Measurements from ENCODE around the gene CAMKK1.

The CAMKK1 gene

DNA sequence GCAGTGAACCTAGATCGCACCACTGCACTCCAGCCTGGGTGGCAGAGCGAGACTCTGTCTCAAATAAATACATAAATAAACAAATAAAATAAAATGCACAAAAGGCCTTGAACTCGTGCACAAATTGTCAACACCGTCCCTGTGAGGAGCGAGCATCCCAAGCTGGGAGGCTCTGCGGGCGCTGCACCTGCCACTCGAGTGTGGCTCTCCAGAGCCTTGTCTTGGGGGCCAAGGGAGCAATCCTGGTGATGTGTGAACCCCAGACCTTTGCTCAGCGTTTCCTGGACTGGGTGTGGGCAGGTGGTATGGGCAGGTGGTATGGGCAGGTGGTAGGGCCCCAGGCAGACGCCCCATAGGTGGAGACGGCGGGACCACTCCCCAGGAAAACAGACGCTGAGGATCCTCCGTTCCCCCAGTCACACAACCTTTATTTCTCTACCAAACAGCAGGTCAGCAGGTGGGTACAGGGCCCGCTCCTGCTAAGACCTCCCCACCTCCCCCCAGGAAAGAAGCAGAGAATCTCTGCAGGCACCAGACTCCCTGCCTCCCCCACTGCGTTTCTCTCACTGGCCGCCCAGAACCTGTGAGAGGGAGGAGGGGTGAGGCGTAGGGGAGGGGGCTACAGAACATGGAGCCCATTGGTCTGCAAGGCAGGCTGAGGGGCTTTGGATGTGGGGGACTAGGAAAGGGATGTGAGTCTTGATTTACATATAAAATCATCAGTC, 30.8 kb upstream of the CAMKK1 start:
- H3K9me3 ChIP-seq (ENCODE audit: insufficient read depth, low read depth, low read length): no peaks in the 10 kb centered on the region
- H3K9ac ChIP-seq (ENCODE audit: low read depth, low read length, poor library complexity, severe bottlenecking): no peak overlapping the region
- H3K27me3 ChIP-seq (ENCODE audit: insufficient read depth, low read length, poor library complexity, severe bottlenecking): no peaks in the 10 kb centered on the region
- H2AFZ ChIP-seq (ENCODE audit: low read length): no peak overlapping the region
- peaks cover 35% of the 10 kb centered on the region; the same call in 1 of the 2 replicates for H3K36me3 ChIP-seq (ENCODE audit: insufficient read depth, low read length)
- peaks cover 10% of the 10 kb centered on the region for H3K4me1 ChIP-seq (ENCODE audit: insufficient read depth, low read length, poor library complexity, severe bottlenecking)
- H4K20me1 ChIP-seq (ENCODE audit: insufficient read depth, low read length, poor library complexity, severe bottlenecking): no peaks in the 10 kb centered on the region
- no peak overlapping the region for H3K4me3 ChIP-seq (ENCODE audit: low read length, poor library complexity, severe bottlenecking)
- no peaks in the 10 kb centered on the region for H3F3A ChIP-seq (ENCODE audit: low read depth)
- H3K9me2 ChIP-seq (replicated peaks; ENCODE audit: low read depth, low read length): no peaks in the 10 kb centered on the region
- H3K4me2 ChIP-seq (ENCODE audit: low read depth, low read length, poor library complexity, severe bottlenecking): no peak overlapping the region
- peaks cover 3% of the 10 kb centered on the region; the same call in 1 of the 2 replicates for H3K79me2 ChIP-seq (ENCODE audit: insufficient read depth, low read length)
- no peak for TF ChIP-seq EZH2phosphoT487 (IDR thresholded peaks at IDR 0.05; ENCODE audit: borderline replicate concordance)
- TF ChIP-seq, protein P1, sequence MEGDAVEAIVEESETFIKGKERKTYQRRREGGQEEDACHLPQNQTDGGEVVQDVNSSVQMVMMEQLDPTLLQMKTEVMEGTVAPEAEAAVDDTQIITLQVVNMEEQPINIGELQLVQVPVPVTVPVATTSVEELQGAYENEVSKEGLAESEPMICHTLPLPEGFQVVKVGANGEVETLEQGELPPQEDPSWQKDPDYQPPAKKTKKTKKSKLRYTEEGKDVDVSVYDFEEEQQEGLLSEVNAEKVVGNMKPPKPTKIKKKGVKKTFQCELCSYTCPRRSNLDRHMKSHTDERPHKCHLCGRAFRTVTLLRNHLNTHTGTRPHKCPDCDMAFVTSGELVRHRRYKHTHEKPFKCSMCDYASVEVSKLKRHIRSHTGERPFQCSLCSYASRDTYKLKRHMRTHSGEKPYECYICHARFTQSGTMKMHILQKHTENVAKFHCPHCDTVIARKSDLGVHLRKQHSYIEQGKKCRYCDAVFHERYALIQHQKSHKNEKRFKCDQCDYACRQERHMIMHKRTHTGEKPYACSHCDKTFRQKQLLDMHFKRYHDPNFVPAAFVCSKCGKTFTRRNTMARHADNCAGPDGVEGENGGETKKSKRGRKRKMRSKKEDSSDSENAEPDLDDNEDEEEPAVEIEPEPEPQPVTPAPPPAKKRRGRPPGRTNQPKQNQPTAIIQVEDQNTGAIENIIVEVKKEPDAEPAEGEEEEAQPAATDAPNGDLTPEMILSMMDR (conservative IDR thresholded peaks at IDR 0.05; ENCODE audit: low read length): no peak

DNA sequence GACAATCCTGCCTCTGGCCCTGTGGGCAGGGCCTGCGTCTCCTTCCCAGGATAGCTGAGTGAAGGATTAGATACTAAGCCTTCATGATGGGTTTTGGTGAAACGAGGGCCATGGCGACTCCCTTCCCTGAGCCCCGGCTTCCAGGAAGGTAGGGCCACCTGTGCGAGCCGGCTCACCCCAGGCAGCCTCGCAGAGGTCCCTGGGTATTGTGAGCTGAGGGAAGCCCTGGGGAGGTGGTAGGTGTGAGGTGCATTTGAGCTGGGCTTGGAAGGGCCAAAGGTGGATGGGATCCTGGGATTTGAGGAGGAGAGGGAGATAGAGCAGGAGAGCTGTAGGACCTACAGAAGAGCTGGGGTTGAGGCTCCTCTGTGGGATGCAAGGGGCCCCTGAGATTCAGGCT, 29.9 kb upstream of the CAMKK1 start:
- TF ChIP-seq EZH2phosphoT487 (IDR thresholded peaks at IDR 0.05; ENCODE audit: borderline replicate concordance): no peak
- TF ChIP-seq, protein P1 (conservative IDR thresholded peaks at IDR 0.05; ENCODE audit: low read length): no peak
- H3K79me2 ChIP-seq (ENCODE audit: insufficient read depth, low read length): peaks cover 7% of the 10 kb centered on the region; the same call in 1 of the 2 replicates
- no peak overlapping the region for H3K4me2 ChIP-seq (ENCODE audit: low read depth, low read length, poor library complexity, severe bottlenecking)
- no peaks in the 10 kb centered on the region for H3K9me2 ChIP-seq (replicated peaks; ENCODE audit: low read depth, low read length)
- H3K27me3 ChIP-seq (ENCODE audit: insufficient read depth, low read length, poor library complexity, severe bottlenecking): no peaks in the 10 kb centered on the region
- no peaks in the 10 kb centered on the region for H3F3A ChIP-seq (ENCODE audit: low read depth)
- no peaks in the 10 kb centered on the region for H3K9me3 ChIP-seq (ENCODE audit: insufficient read depth, low read depth, low read length)
- no peak overlapping the region for H2AFZ ChIP-seq (ENCODE audit: low read length)
- peaks cover 15% of the 10 kb centered on the region for H3K4me1 ChIP-seq (ENCODE audit: insufficient read depth, low read length, poor library complexity, severe bottlenecking)
- H4K20me1 ChIP-seq (ENCODE audit: insufficient read depth, low read length, poor library complexity, severe bottlenecking): no peaks in the 10 kb centered on the region
- H3K4me3 ChIP-seq (ENCODE audit: low read length, poor library complexity, severe bottlenecking): no peak overlapping the region
- no peak overlapping the region for H3K9ac ChIP-seq (ENCODE audit: low read depth, low read length, poor library complexity, severe bottlenecking)
- H3K36me3 ChIP-seq (ENCODE audit: insufficient read depth, low read length): peaks cover 27% of the 10 kb centered on the region; the same call in 1 of the 2 replicates

- H3K9me3 ChIP-seq (ENCODE audit: insufficient read depth, low read depth, low read length): no peaks in the 10 kb centered on the region
- H3K4me3 ChIP-seq (ENCODE audit: low read length, poor library complexity, severe bottlenecking): no peak overlapping the region
- H2AFZ ChIP-seq (ENCODE audit: low read length): no peak overlapping the region
- H3K9ac ChIP-seq (ENCODE audit: low read depth, low read length, poor library complexity, severe bottlenecking): peak overlapping the region; percentile 19
- peaks cover 18% of the 10 kb centered on the region; the same call in 1 of the 2 replicates for H3K36me3 ChIP-seq (ENCODE audit: insufficient read depth, low read length)
- H3K27me3 ChIP-seq (ENCODE audit: insufficient read depth, low read length, poor library complexity, severe bottlenecking): no peaks in the 10 kb centered on the region
- TF ChIP-seq EZH2phosphoT487 (IDR thresholded peaks at IDR 0.05; ENCODE audit: borderline replicate concordance): no peak
- TF ChIP-seq, protein P1 (conservative IDR thresholded peaks at IDR 0.05; ENCODE audit: low read length): no peak
- no peaks in the 10 kb centered on the region for H3K9me2 ChIP-seq (replicated peaks; ENCODE audit: low read depth, low read length)
- peaks cover 17% of the 10 kb centered on the region; the same call in 1 of the 2 replicates for H3K79me2 ChIP-seq (ENCODE audit: insufficient read depth, low read length)
- no peaks in the 10 kb centered on the region for H3F3A ChIP-seq (ENCODE audit: low read depth)
- H4K20me1 ChIP-seq (ENCODE audit: insufficient read depth, low read length, poor library complexity, severe bottlenecking): no peaks in the 10 kb centered on the region
- H3K4me2 ChIP-seq (ENCODE audit: low read depth, low read length, poor library complexity, severe bottlenecking): no peak overlapping the region
- peaks cover 26% of the 10 kb centered on the region for H3K4me1 ChIP-seq (ENCODE audit: insufficient read depth, low read length, poor library complexity, severe bottlenecking)
Observed at GRCh38 chr17:3921502-3922319, 28.9 kb upstream of the CAMKK1 start.

All from Loucy (cell line).